IMR-90 (cell line): ENCODE data around the gene HECTD1. TPM values are rescaled to one million over a fixed set of nuclear protein-coding genes. Genes with fewer than 3 reads are reported as not detected.

Experiments
- ATAC-seq: fragments of 200-7000 bp; cut with Tn5 transposase; 2 replicates; pipeline ENCODE4 v1.9.1; 2020; ENCODE audit warnings: low read depth, mild to moderate bottlenecking, moderate library complexity
- BruUV-seq: library from RNA; stranded (reverse); fragments of 400-500 nt; replicated peaks from 2 replicates; lab custom pipeline; 2021; lab: Mats Ljungman, UMichigan
- CTCF ChIA-PET: fragments of 300-600 bp; formaldehyde crosslinking; extraction: SDS; loops from one replicate; lab custom pipeline; 2021; ENCODE audit warnings: antibody characterized with exemption; lab: Yijun Ruan, JAX
- POLR2A ChIA-PET: fragments of 300-600 bp; sonication (Branson Sonifier 250); formaldehyde crosslinking; loops from one replicate; lab custom pipeline; 2022; ENCODE audit warnings: antibody characterized with exemption; ENCODE audit not compliant: unreplicated experiment; lab: Charles Lee
- DNase-seq: peaks from one replicate; pipeline ENCODE4 v3.0.0; 2013
- H2AFZ ChIP-seq: replicated peaks from 2 replicates; pipeline ENCODE3; 2013; ENCODE audit warnings: low read length, mild to moderate bottlenecking; ENCODE audit not compliant: poor library complexity
- H2AK5ac ChIP-seq: 2 replicates; pipeline ENCODE4 v1.6.1; 2013; ENCODE audit warnings: low read depth, low read length, inconsistent platforms
- H2AK9ac ChIP-seq: replicated peaks from 2 replicates; pipeline ENCODE3; 2013; ENCODE audit warnings: mild to moderate bottlenecking, low read depth, low read length, moderate library complexity; ENCODE audit not compliant: poor library complexity
- H2BK120ac ChIP-seq: 2 replicates; pipeline ENCODE4 v1.6.1; 2013; ENCODE audit warnings: low read depth, low read length, inconsistent platforms
- H2BK15ac ChIP-seq: 3 replicates; pipeline ENCODE4 v1.6.1; 2013; ENCODE audit warnings: low read depth, low read length, inconsistent platforms
- H2BK20ac ChIP-seq: 2 replicates; pipeline ENCODE4 v1.6.1; 2013; ENCODE audit warnings: low read depth, mild to moderate bottlenecking, inconsistent platforms, low read length, moderate library complexity
- H2BK5ac ChIP-seq: 2 replicates; pipeline ENCODE4 v1.6.1; 2013; ENCODE audit warnings: mild to moderate bottlenecking, low read depth, low read length, inconsistent platforms; ENCODE audit not compliant: poor library complexity, severe bottlenecking
- H3K14ac ChIP-seq: replicated peaks from 2 replicates; pipeline ENCODE4 v1.6.1; 2013; ENCODE audit warnings: low read depth, low read length, inconsistent platforms
- H3K18ac ChIP-seq: 2 replicates; pipeline ENCODE4 v1.6.1; 2013; ENCODE audit warnings: low read depth, low read length, control low read depth
- H3K23ac ChIP-seq: 2 replicates; pipeline ENCODE4 v1.6.1; 2013; ENCODE audit warnings: low read depth, low read length, inconsistent platforms
- H3K27ac ChIP-seq: 2 replicates; pipeline ENCODE4 v1.5.1; 2013; ENCODE audit warnings: mild to moderate bottlenecking, control low read depth, low read length; ENCODE audit not compliant: insufficient read depth
- H3K27me3 ChIP-seq: 2 replicates; pipeline ENCODE4 v1.6.1; 2013; ENCODE audit warnings: low read length; ENCODE audit not compliant: control insufficient read depth, insufficient read depth
- H3K36me3 ChIP-seq: 2 replicates; pipeline ENCODE4 v1.6.1; 2013; ENCODE audit warnings: low read length, mixed read lengths; ENCODE audit not compliant: control insufficient read depth, insufficient read depth
- H3K4ac ChIP-seq: 2 replicates; pipeline ENCODE4 v1.6.1; 2013; ENCODE audit warnings: low read depth, low read length, inconsistent platforms
- H3K4me1 ChIP-seq: 2 replicates; pipeline ENCODE4 v1.6.1; 2013; ENCODE audit warnings: low read length, mixed read lengths; ENCODE audit not compliant: control insufficient read depth, insufficient read depth
- H3K4me2 ChIP-seq: 2 replicates; pipeline ENCODE4 v1.6.1; 2013; ENCODE audit warnings: low read depth, mild to moderate bottlenecking, control low read depth, low read length, moderate library complexity
- H3K4me3 ChIP-seq: 2 replicates; pipeline ENCODE4 v1.5.1; 2013; ENCODE audit warnings: low read depth, mild to moderate bottlenecking, control low read depth, low read length, moderate library complexity; ENCODE audit not compliant: insufficient read depth
- H3K56ac ChIP-seq: 2 replicates; pipeline ENCODE4 v1.6.1; 2013; ENCODE audit warnings: low read length, inconsistent platforms; ENCODE audit not compliant: insufficient read depth; ENCODE audit errors: extremely low read depth
- H3K79me1 ChIP-seq, 2 experiments: 2 replicates each; pipeline ENCODE4 v1.6.1; 2013; ENCODE audit warnings: low read length in 2 of 2, inconsistent platforms in 1 of 2, low read depth in 1 of 2
- H3K9ac ChIP-seq: 2 replicates; pipeline ENCODE4 v1.6.1; 2013; ENCODE audit warnings: low read depth, low read length, control low read depth
- H3K9me1 ChIP-seq: 2 replicates; pipeline ENCODE4 v1.6.1; 2013; ENCODE audit warnings: low read length, inconsistent platforms; ENCODE audit not compliant: insufficient read depth
- H3K9me3 ChIP-seq: 2 replicates; pipeline ENCODE4 v1.6.1; 2013; ENCODE audit warnings: low read length; ENCODE audit not compliant: control insufficient read depth, insufficient read depth
- H4K20me1 ChIP-seq: 2 replicates; pipeline ENCODE4 v1.6.1; 2013; ENCODE audit warnings: low read length, inconsistent platforms; ENCODE audit not compliant: insufficient read depth
- H4K5ac ChIP-seq: 2 replicates; pipeline ENCODE4 v1.6.1; 2013; ENCODE audit warnings: mild to moderate bottlenecking, low read depth, low read length, control low read depth
- H4K8ac ChIP-seq, 2 experiments: 2 replicates each; pipeline ENCODE4 v1.6.1; 2013; ENCODE audit warnings: low read depth in 2 of 2, low read length in 2 of 2, control low read depth in 1 of 2, inconsistent platforms in 1 of 2
- H4K91ac ChIP-seq: 2 replicates; pipeline ENCODE4 v1.6.1; 2013; ENCODE audit warnings: low read depth, low read length, inconsistent platforms; ENCODE audit not compliant: insufficient read depth
- BHLHE40 ChIP-seq: fragments of 150-350 bp; IDR thresholded peaks from 2 replicates; pipeline ENCODE4 v1.6.1; 2016; ENCODE audit warnings: mild to moderate bottlenecking, low read depth, low read length
- CTCF ChIP-seq: conservative IDR thresholded peaks from 2 replicates; pipeline ENCODE4 v1.5.1; 2012; ENCODE audit warnings: mild to moderate bottlenecking, low read depth, low read length, improper control_type of control experiment
- ELK1 ChIP-seq: fragments of 150-350 bp; IDR thresholded peaks from 2 replicates; pipeline ENCODE4 v1.6.1; 2016; ENCODE audit warnings: low read depth, mild to moderate bottlenecking, low read length, moderate library complexity, borderline replicate concordance
- FOS ChIP-seq: fragments of 150-350 bp; IDR thresholded peaks from 2 replicates; pipeline ENCODE4 v1.6.1; 2016; ENCODE audit warnings: low read depth, low read length
- MAFK ChIP-seq: IDR thresholded peaks from 2 replicates; pipeline ENCODE4 v1.6.1; 2012; ENCODE audit warnings: low read depth, low read length, improper control_type of control experiment
- NFE2L2 ChIP-seq: fragments of 150-350 bp; IDR thresholded peaks from 2 replicates; pipeline ENCODE4 v1.6.1; 2016; ENCODE audit warnings: low read depth, mild to moderate bottlenecking, low read length
- POLR2A ChIP-seq: IDR thresholded peaks from 2 replicates; pipeline ENCODE4 v1.6.1; 2012; ENCODE audit warnings: mild to moderate bottlenecking, low read depth, low read length
- RAD21 ChIP-seq: IDR thresholded peaks from 2 replicates; pipeline ENCODE4 v1.6.1; 2012; ENCODE audit warnings: low read length, improper control_type of control experiment
- RCOR1 ChIP-seq: IDR thresholded peaks from 2 replicates; pipeline ENCODE4 v1.6.1; 2012; ENCODE audit warnings: mild to moderate bottlenecking, low read length, improper control_type of control experiment; ENCODE audit not compliant: insufficient replicate concordance
- RFX5 ChIP-seq: IDR thresholded peaks from 2 replicates; pipeline ENCODE4 v1.8.0; 2012; ENCODE audit warnings: low read depth, mild to moderate bottlenecking, low read length, moderate library complexity
- USF2 ChIP-seq: fragments of 150-350 bp; IDR thresholded peaks from 2 replicates; pipeline ENCODE4 v1.6.1; 2017; ENCODE audit warnings: mild to moderate bottlenecking, antibody characterized with exemption, low read length, low read depth
- WGBS, 2 experiments: methylation state at CpG; one replicate each; pipeline versions ENCODE4 v1.1.5 to v1.1.7; 2013; ENCODE audit warnings: missing lambda C conversion rate in 2 of 2; ENCODE audit not compliant: insufficient read length in 1 of 2; ENCODE audit errors: extremely low coverage in 2 of 2; 5-methylcytosine and 5-hydroxymethylcytosine counted together
- dilution Hi-C: fragments of 300-500 bp; cut with HindIII; formaldehyde crosslinking; loops from one replicate; pipeline ENCODE4 v1.14.3; 2018; ENCODE audit warnings: low sequenced_read_pairs; ENCODE audit not compliant: unreplicated experiment
- in situ Hi-C: fragments of 300-500 bp; cut with MboI; formaldehyde crosslinking; loops from 3 replicates; pipeline ENCODE4 v1.14.3; 2019; ENCODE audit warnings: low sequenced_read_pairs, inconsistent platforms, mixed read lengths
- intact Hi-C: fragments of 100-400 bp; cut with micrococcal nuclease; formaldehyde crosslinking; loops from 2 replicates; pipeline ENCODE4 v1.10.0; 2022
- polyA plus RNA-seq, 3 experiments: library from polyadenylated mRNA; depleted of rRNA; stranded (reverse); fragments of >200 nt; gene quantifications; 2 replicates each; pipeline ENCODE4 v1.2.3, GENCODE V29; 2012; ENCODE audit warnings: low replicate concordance in 1 of 3
- total RNA-seq: library from RNA; depleted of rRNA; stranded (reverse); fragments of >200 nt; gene quantifications from 2 replicates; pipeline ENCODE4 v1.2.3, GENCODE V29; 2012

Gene HECTD1
- total and polyA plus RNA-seq, 2 of the 4 experiments (the other 2 are of a cell fraction) = 48.5 to 228 TPM

- Histone ChIP-seq H3K4me1 (no peaks in the 10 kb centered on the region; the same call in none of the 2 replicates), H2AFZ (no peak overlapping the region), H3K27ac (no peak overlapping the region), H2AK9ac (no peak overlapping the region), H4K5ac (no peak overlapping the region), H3K14ac (no peak overlapping the region), H3K18ac (no peak overlapping the region), H4K91ac (no peak overlapping the region), H3K9me1 (peaks cover 3% of the 10 kb centered on the region; the same call in 1 of the 2 replicates), H3K27me3 (no peaks in the 10 kb centered on the region), H2AK5ac (no peak overlapping the region), H4K8ac (no peak overlapping the region), H3K4me2 (no peak overlapping the region), H2BK20ac (no peak overlapping the region), H3K79me1 (peaks cover 0 to 13% of the 10 kb centered on the region in 2 experiments; a peak in 1 of 4 replicates), H3K4me3 (no peak overlapping the region), H3K36me3 (no peaks in the 10 kb centered on the region), H3K9me3 (no peaks in the 10 kb centered on the region), H3K23ac (no peak overlapping the region), H4K20me1 (no peaks in the 10 kb centered on the region), H3K9ac (no peak overlapping the region), H3K4ac (no peak overlapping the region), H2BK15ac (no peak overlapping the region), H2BK120ac (no peak overlapping the region), H3K56ac (no peak overlapping the region), H2BK5ac (no peak overlapping the region)
- ChIA-PET CTCF (no interaction called here), POLR2A (no interaction called here)
- dilution Hi-C loops = no loop called here
- TF ChIP-seq USF2 (no peak), MAFK (no peak), POLR2A (no peak), CTCF (no peak), FOS (no peak), RFX5 (no peak), RAD21 (no peak), NFE2L2 (no peak), RCOR1 (no peak), ELK1 (no peak), BHLHE40 (no peak)
- DNase-seq = peak; percentile 34
- WGBS, 2 experiments = no CpG with 5 or more reads among the region's 4 CpGs
- intact Hi-C loops = no loop called here
- BruUV-seq = no TSS peak
- in situ Hi-C loops = no loop called here
- peak; percentile 57 for ATAC-seq
Measured at GRCh38 chr14:31051511-31051910, 156.1 kb downstream of the HECTD1 start.
